SK-N-SH treated with all-trans-retinoic acid at 6 μM for 48 hours (cell line): ENCODE measurements around the gene RAB11B.
"Not testable (repeated sequence)": the region's sequence is repeated elsewhere in the genome, so short reads cannot be mapped to it uniquely, and the experiment has no call there.

ENCODE experiments used
- ATAC-seq: fragments of 200-7000 bp; cut with Tn5 transposase; 3 replicates; pipeline ENCODE4 v1.9.1; 2020; ENCODE audit warnings: mild to moderate bottlenecking, moderate library complexity
- BACH2 ChIP-seq: fragments of 250-450 bp; sonication (Bioruptor Pico); IDR thresholded peaks from 2 replicates; pipeline ENCODE4 v1.9.0; 2021; ENCODE audit warnings: mild to moderate bottlenecking, borderline replicate concordance
- CREB5 ChIP-seq: fragments of 250-450 bp; sonication (Bioruptor Pico); IDR thresholded peaks from 2 replicates; pipeline ENCODE4 v1.5.1; 2020; ENCODE audit warnings: low read depth, mild to moderate bottlenecking, moderate library complexity
- CSDC2 ChIP-seq: fragments of 250-450 bp; sonication (Bioruptor Pico); IDR thresholded peaks from 2 replicates; pipeline ENCODE4 v1.5.0; 2020; ENCODE audit warnings: mild to moderate bottlenecking, moderate library complexity
- CSRNP3 ChIP-seq: fragments of 250-450 bp; sonication (Bioruptor Pico); IDR thresholded peaks from 2 replicates; pipeline ENCODE4 v1.5.1; 2021; ENCODE audit warnings: mild to moderate bottlenecking, moderate library complexity
- ESRRG ChIP-seq: fragments of 250-450 bp; sonication (Bioruptor Pico); IDR thresholded peaks from 2 replicates; pipeline ENCODE4 v1.6.1; 2021; ENCODE audit warnings: mild to moderate bottlenecking
- GLIS3 ChIP-seq: fragments of 250-450 bp; sonication (Bioruptor Pico); IDR thresholded peaks from 2 replicates; pipeline ENCODE4 v1.5.0; 2020; ENCODE audit warnings: mild to moderate bottlenecking, moderate library complexity
- ISL1 ChIP-seq: fragments of 250-450 bp; sonication (Bioruptor Pico); IDR thresholded peaks from 2 replicates; pipeline ENCODE4 v2.1.2; 2022; ENCODE audit warnings: mild to moderate bottlenecking, moderate library complexity
- OSR1 ChIP-seq: fragments of 250-450 bp; sonication (Bioruptor Pico); IDR thresholded peaks from 2 replicates; pipeline ENCODE4 v1.8.0; 2022; ENCODE audit warnings: moderate library complexity, mild to moderate bottlenecking, inconsistent platforms
- PATZ1 ChIP-seq: fragments of 250-450 bp; sonication (Bioruptor Pico); IDR thresholded peaks from 2 replicates; pipeline ENCODE4 v1.8.0; 2020; ENCODE audit warnings: mild to moderate bottlenecking, moderate library complexity, borderline replicate concordance
- POU6F1 ChIP-seq: fragments of 250-450 bp; sonication (Bioruptor Pico); IDR thresholded peaks from 2 replicates; pipeline ENCODE4 v1.8.0; 2021; ENCODE audit warnings: low read depth, mild to moderate bottlenecking, moderate library complexity, borderline replicate concordance
- SNAI2 ChIP-seq: fragments of 250-450 bp; sonication (Bioruptor Pico); IDR thresholded peaks from 2 replicates; pipeline ENCODE4 v1.5.0; 2020; ENCODE audit warnings: mild to moderate bottlenecking, moderate library complexity
- TCF4 ChIP-seq: fragments of 250-450 bp; sonication (Bioruptor Pico); IDR thresholded peaks from 2 replicates; pipeline ENCODE4 v1.8.0; 2021; ENCODE audit warnings: mild to moderate bottlenecking, moderate library complexity, borderline replicate concordance
- TOX ChIP-seq: fragments of 250-450 bp; sonication (Bioruptor Pico); IDR thresholded peaks from 2 replicates; pipeline ENCODE4 v1.8.0; 2021; ENCODE audit warnings: mild to moderate bottlenecking, moderate library complexity, borderline replicate concordance
- TSHZ2 ChIP-seq: fragments of 250-450 bp; sonication (Bioruptor Pico); IDR thresholded peaks from 2 replicates; pipeline ENCODE4 v1.5.0; 2020; ENCODE audit warnings: mild to moderate bottlenecking, moderate library complexity
- ZC3H10 ChIP-seq: fragments of 250-450 bp; sonication (Bioruptor Pico); IDR thresholded peaks from 2 replicates; pipeline ENCODE4 v1.5.1; 2021; ENCODE audit warnings: mild to moderate bottlenecking, moderate library complexity
- ZFP3 ChIP-seq: fragments of 250-450 bp; sonication (Bioruptor Pico); IDR thresholded peaks from 2 replicates; pipeline ENCODE4 v1.5.0; 2020; ENCODE audit warnings: mild to moderate bottlenecking, moderate library complexity
- ZFP30 ChIP-seq: fragments of 450-650 bp; formaldehyde crosslinking; IDR thresholded peaks from 2 replicates; pipeline ENCODE4 v1.5.0; 2022; ENCODE audit warnings: mild to moderate bottlenecking, moderate library complexity
- ZNF70 ChIP-seq: fragments of 450-650 bp; formaldehyde crosslinking; IDR thresholded peaks from 2 replicates; pipeline ENCODE4 v1.5.0; 2020; ENCODE audit warnings: mild to moderate bottlenecking, moderate library complexity

The RAB11B gene

GRCh38 chr19:8343483-8343844 is 46.7 kb upstream of the RAB11B start:
- ATAC-seq: no peak
- no peak for TF ChIP-seq CREB5 (CRISPR knock-in tag)
- no peak for TF ChIP-seq ESRRG (CRISPR knock-in tag)
- no peak for TF ChIP-seq ZFP30
- no peak for TF ChIP-seq CSDC2 (CRISPR knock-in tag)
- TF ChIP-seq TSHZ2: no peak
- no peak for TF ChIP-seq TOX (CRISPR knock-in tag)
- TF ChIP-seq SNAI2 (CRISPR knock-in tag): no peak
- no peak for TF ChIP-seq TCF4 (CRISPR knock-in tag)
- no peak for TF ChIP-seq OSR1 (CRISPR knock-in tag)
- TF ChIP-seq GLIS3 (CRISPR knock-in tag): no peak
- TF ChIP-seq POU6F1: no peak
- TF ChIP-seq CSRNP3 (CRISPR knock-in tag): no peak
- TF ChIP-seq ZNF70 (CRISPR knock-in tag): no peak
- TF ChIP-seq BACH2 (CRISPR knock-in tag): no peak
- TF ChIP-seq PATZ1 (CRISPR knock-in tag): no peak

GRCh38 chr19:8349629-8350372 is 40.4 kb upstream of the RAB11B start:
- not testable (repeated sequence) for ATAC-seq

- peak; percentile 12 for ATAC-seq
- TF ChIP-seq CSDC2 (CRISPR knock-in tag) (no peak), TCF4 (CRISPR knock-in tag) (no peak), BACH2 (CRISPR knock-in tag) (no peak), TOX (CRISPR knock-in tag) (no peak), ZNF70 (CRISPR knock-in tag) (no peak), OSR1 (CRISPR knock-in tag) (no peak), GLIS3 (CRISPR knock-in tag) (no peak), SNAI2 (CRISPR knock-in tag) (no peak), ZC3H10 (CRISPR knock-in tag) (no peak), ZFP3 (CRISPR knock-in tag) (no peak), ISL1 (CRISPR knock-in tag) (no peak), PATZ1 (CRISPR knock-in tag) (no peak), TSHZ2 (no peak)
Observed at GRCh38 chr19:8352134-8352827, 37.9 kb upstream of the RAB11B start.

GRCh38 chr19:8352845-8353244 is 37.3 kb upstream of the RAB11B start:
- not testable (repeated sequence) for ATAC-seq
